HepG2 (cell line): ENCODE results near the gene EEIG1. TPM values are rescaled to one million over a fixed set of nuclear protein-coding genes. Genes with fewer than 3 reads are reported as not detected.

Source experiments
- ATAC-seq: fragments of 200-7000 bp; cut with Tn5 transposase; 3 replicates; pipeline ENCODE4 v1.9.1; 2020; ENCODE audit warnings: mild to moderate bottlenecking, moderate library complexity
- BruUV-seq: library from RNA; stranded (reverse); fragments of 400-500 nt; replicated peaks from 2 replicates; lab custom pipeline; 2021; lab: Mats Ljungman, UMichigan
- CTCF ChIA-PET: fragments of 300-600 bp; formaldehyde crosslinking; extraction: SDS; loops from one replicate; lab custom pipeline; 2021; ENCODE audit warnings: low total read pairs, inconsistent platforms, low intra/inter-chr PET ratio; lab: Yijun Ruan, JAX
- POLR2A ChIA-PET: fragments of 350-600 bp; sonication (Branson Sonifier 250); formaldehyde crosslinking; loops from one replicate; lab custom pipeline; 2020; ENCODE audit warnings: antibody characterized with exemption, inconsistent platforms; lab: Yijun Ruan, JAX
- DNase-seq: peaks from one replicate; pipeline ENCODE4 v3.0.0-alpha.2; 2015; ENCODE audit warnings: low spot score
- FAIRE-seq: peaks from 3 replicates; lab custom pipeline; 2011; peaks lifted over from hg19 to GRCh38; lab: Jason Lieb, UNC
- H2AFZ ChIP-seq: one replicate; pipeline ENCODE4 v1.6.1; 2011; ENCODE audit warnings: low read length, inconsistent platforms
- H3K27ac ChIP-seq: fragments of 300-600 bp; 3 replicates; pipeline ENCODE4 v1.8.0; 2011; ENCODE audit warnings: mixed run types, mild to moderate bottlenecking, mixed read lengths, low read length, inconsistent platforms; ENCODE audit not compliant: insufficient read depth; ENCODE audit errors: extremely low read length
- H3K27me3 ChIP-seq, 2 experiments: fragments of 200-600 bp in 1 of 2; 2 replicates in 1 of 2; 3 replicates in 1 of 2; pipeline versions ENCODE4 v1.6.0 to v1.8.0; 2011; ENCODE audit warnings: low read length in 2 of 2, mild to moderate bottlenecking in 2 of 2, moderate library complexity in 2 of 2, inconsistent platforms in 1 of 2; ENCODE audit not compliant: insufficient read depth in 2 of 2, control insufficient read depth in 1 of 2
- H3K36me3 ChIP-seq, 2 experiments: fragments of 200-600 bp in 1 of 2; replicated peaks in 1 of 2; 2 replicates in 1 of 2; 3 replicates in 1 of 2; pipeline versions ENCODE4 v1.5.1 to v1.8.0; 2011; ENCODE audit warnings: low read length in 2 of 2, inconsistent platforms in 1 of 2; ENCODE audit not compliant: insufficient read depth in 2 of 2, control insufficient read depth in 1 of 2
- H3K4me1 ChIP-seq: 2 replicates; pipeline ENCODE4 v1.5.1; 2012; ENCODE audit warnings: low read length, inconsistent platforms; ENCODE audit not compliant: insufficient read depth
- H3K4me2 ChIP-seq: 2 replicates; pipeline ENCODE4 v1.6.0; 2011; ENCODE audit warnings: low read depth, low read length, inconsistent platforms
- H3K4me3 ChIP-seq, 3 experiments: fragments of 200-600 bp in 1 of 3; sonication (generic), shearing (Covaris generic) in 1 of 3; replicated peaks in 1 of 3; 2 replicates each; pipeline ENCODE4 v1.5.1; 2011 to 2016; ENCODE audit warnings: low read length in 3 of 3, inconsistent platforms in 2 of 3, low read depth in 2 of 3, mild to moderate bottlenecking in 2 of 3, control low read depth in 1 of 3, mixed read lengths in 1 of 3; ENCODE audit not compliant: insufficient read depth in 1 of 3
- H3K79me2 ChIP-seq: one replicate; pipeline ENCODE4 v1.6.1; 2011; ENCODE audit warnings: low read length, inconsistent platforms; ENCODE audit not compliant: insufficient read depth
- H3K9ac ChIP-seq: 2 replicates; pipeline ENCODE4 v1.6.0; 2011; ENCODE audit warnings: mild to moderate bottlenecking, low read depth, low read length, inconsistent platforms; ENCODE audit not compliant: insufficient read depth
- H3K9me3 ChIP-seq: 2 replicates; pipeline ENCODE4 v1.5.1; 2012; ENCODE audit warnings: mild to moderate bottlenecking, low read length
- H4K20me1 ChIP-seq: 2 replicates; pipeline ENCODE4 v1.6.0; 2011; ENCODE audit warnings: inconsistent platforms, mild to moderate bottlenecking, low read length, moderate library complexity; ENCODE audit not compliant: insufficient read depth
- POLR2A ChIP-seq, 2 experiments: IDR thresholded peaks; 2 replicates each; pipeline ENCODE4 v1.6.1; 2011; ENCODE audit warnings: low read depth in 2 of 2, low read length in 2 of 2, mild to moderate bottlenecking in 1 of 2, moderate library complexity in 1 of 2; ENCODE audit not compliant: insufficient read depth in 1 of 2
- ZNF101 ChIP-seq: sonication (generic); formaldehyde crosslinking; IDR thresholded peaks from 2 replicates; pipeline ENCODE4 v1.4.0; 2020; ENCODE audit warnings: mild to moderate bottlenecking, low read depth, missing genetic modification reagents, borderline replicate concordance
- ZNF205 ChIP-seq: IDR thresholded peaks from 2 replicates; pipeline ENCODE4 v1.6.1; 2018; ENCODE audit warnings: missing biosample characterization, missing genetic modification reagents
- ZNF253 ChIP-seq: sonication (generic); formaldehyde crosslinking; IDR thresholded peaks from 2 replicates; pipeline ENCODE4 v1.8.0; 2022; ENCODE audit warnings: mild to moderate bottlenecking, missing genetic modification reagents, borderline replicate concordance
- ZNF749 ChIP-seq: sonication (generic); formaldehyde crosslinking; IDR thresholded peaks from 2 replicates; pipeline ENCODE4 v1.8.0; 2022; ENCODE audit warnings: mild to moderate bottlenecking, missing genetic modification reagents, moderate library complexity, borderline replicate concordance
- WGBS: methylation state at CpG from one replicate; pipeline ENCODE4 v1.1.6; 2017; ENCODE audit warnings: low lambda C conversion rate; 5-methylcytosine and 5-hydroxymethylcytosine counted together
- in situ Hi-C: cut with HindIII; loops from 2 replicates; pipeline ENCODE4 v1.10.0; 2017; ENCODE audit warnings: low pct_unique_long_range_greater_than_20kb; ENCODE audit not compliant: extremely low pct_ligation_motif_present
- intact Hi-C: fragments of 100-400 bp; cut with micrococcal nuclease; formaldehyde crosslinking; loops from one replicate; pipeline ENCODE4 v1.10.0; 2022; ENCODE audit not compliant: unreplicated experiment
- polyA plus RNA-seq, 8 experiments: library from polyadenylated mRNA; depleted of rRNA in 3 of 8; stranded (reverse) in 7 of 8; unstranded in 1 of 8; fragments of >200 nt; fragmentation: Illumina TruSeq in 4 of 8; extraction: Trizol in 4 of 8; gene quantifications; 2 replicates each; pipeline versions ENCODE4 v1.2.1 to v1.2.3, GENCODE V29; 2011 to 2016; ENCODE audit warnings: low read depth in 4 of 8, missing spikeins in 1 of 8, mixed read lengths in 1 of 8; ENCODE audit not compliant: insufficient read depth in 1 of 8
- total RNA-seq, 5 experiments: library from RNA; depleted of rRNA; stranded (reverse); fragments of >200 nt; fragmentation: Illumina TruSeq; extraction: Trizol; gene quantifications; 2 replicates each; pipeline ENCODE4 v1.2.3, GENCODE V29; 2016; ENCODE audit warnings: low read depth in 1 of 5
- TF ChIP-seq, protein P1 (sequence below): IDR thresholded peaks from 2 replicates; pipeline ENCODE4 v1.6.1; 2016; ENCODE audit warnings: missing compliant biosample characterization, missing genetic modification reagents, borderline replicate concordance

Gene EEIG1
- total and polyA plus RNA-seq, 2 of the 13 experiments (the other 11 are each of a cell fraction or from before 2014, with no cell fraction given), result 16.6 to 25.2 TPM

DNA sequence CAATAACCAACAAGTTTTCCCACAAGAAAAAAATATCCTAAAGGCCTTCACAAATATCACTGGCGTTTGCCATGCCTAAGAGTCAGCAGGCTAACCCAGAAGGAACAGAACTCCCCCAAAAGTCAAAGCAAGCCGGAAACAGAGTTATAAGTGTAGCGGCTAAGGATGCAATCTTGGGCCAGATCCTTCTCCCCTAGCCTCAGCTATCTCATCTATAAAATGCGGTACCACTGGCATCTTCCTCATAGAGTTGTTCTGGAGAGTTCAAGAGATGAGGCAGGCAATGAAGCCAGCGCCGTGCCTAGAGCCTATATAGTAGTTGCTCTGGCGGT lies 43.8 kb downstream of the EEIG1 start:
- in situ Hi-C loops, result loop anchor here (5.0 kb wide), 1 partner anchor 100 kb away; no protein-coding TSS in a partner anchor
- FAIRE-seq, result no peak
- H3K9me3 ChIP-seq, result no peaks in the 10 kb centered on the region
- H4K20me1 ChIP-seq, result 0 out of 2 replicates have a peak, but pooled peaks cover 1% of the 10 kb centered on the region
- ChIA-PET CTCF (no interaction called here), POLR2A (interaction anchor here (0.5 to 1.4 kb wide), 2 partner anchors 13 to 98 kb away, joined by 3 read pairs; no protein-coding TSS in a partner anchor)
- peak overlapping the region; percentile 50 for H3K27ac ChIP-seq
- no peaks in the 10 kb centered on the region; a peak in 1 of 5 replicates for H3K27me3 ChIP-seq
- peak overlapping the region; percentile 84 for H3K9ac ChIP-seq
- intact Hi-C loops, result no loop called here
- no TSS peak for BruUV-seq
- no peak for TF ChIP-seq ZNF205
- TF ChIP-seq, protein P1, sequence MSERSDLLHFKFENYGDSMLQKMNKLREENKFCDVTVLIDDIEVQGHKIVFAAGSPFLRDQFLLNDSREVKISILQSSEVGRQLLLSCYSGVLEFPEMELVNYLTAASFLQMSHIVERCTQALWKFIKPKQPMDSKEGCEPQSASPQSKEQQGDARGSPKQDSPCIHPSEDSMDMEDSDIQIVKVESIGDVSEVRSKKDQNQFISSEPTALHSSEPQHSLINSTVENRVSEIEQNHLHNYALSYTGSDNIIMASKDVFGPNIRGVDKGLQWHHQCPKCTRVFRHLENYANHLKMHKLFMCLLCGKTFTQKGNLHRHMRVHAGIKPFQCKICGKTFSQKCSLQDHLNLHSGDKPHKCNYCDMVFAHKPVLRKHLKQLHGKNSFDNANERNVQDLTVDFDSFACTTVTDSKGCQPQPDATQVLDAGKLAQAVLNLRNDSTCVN (CRISPR knock-in tag), result no peak
- TF ChIP-seq ZNF253 (CRISPR knock-in tag), result 0 out of 2 replicates have a peak, but pooled peaks have one; percentile 3
- no peak for TF ChIP-seq ZNF749 (CRISPR knock-in tag)
- no peak overlapping the region for H2AFZ ChIP-seq
- DNase-seq, result no peak
- H3K4me3 ChIP-seq, result peak overlapping the region; percentile 86 to 96 (median 89)
- peaks cover 0 to 6% of the 10 kb centered on the region in 2 experiments; a peak in 3 of 5 replicates for H3K36me3 ChIP-seq
- peaks cover 32% of the 10 kb centered on the region for H3K4me1 ChIP-seq
- H3K4me2 ChIP-seq, result peak overlapping the region; percentile 99
- H3K79me2 ChIP-seq, result peaks cover 22% of the 10 kb centered on the region
- WGBS, result 0% methylated on average over 7 of the region's 7 CpGs
- no peak for ATAC-seq

- CTCF ChIA-PET, result no interaction called here
- Histone ChIP-seq H3K9me3 (no peaks in the 10 kb centered on the region), H3K79me2 (peaks cover 22% of the 10 kb centered on the region), H3K4me2 (peak overlapping the region; percentile 99), H3K27ac (no peak overlapping the region), H2AFZ (no peak overlapping the region), H3K36me3 (peaks cover 0 to 2% of the 10 kb centered on the region in 2 experiments; a peak in 2 of 5 replicates), H3K4me1 (peaks cover 35% of the 10 kb centered on the region), H3K27me3 (no peaks in the 10 kb centered on the region; a peak in 1 of 5 replicates), H4K20me1 (no peaks in the 10 kb centered on the region), H3K4me3 (peak overlapping the region; percentile 86 to 96 (median 89)), H3K9ac (peak overlapping the region; percentile 84; the same call in 1 of the 2 replicates)
- ATAC-seq (no peak), DNase-seq (no peak), FAIRE-seq (no peak)
- 77% methylated on average over 12 of the region's 14 CpGs for WGBS
- in situ Hi-C loops, result loop anchor here (5.0 kb wide), 1 partner anchor 101 kb away; no protein-coding TSS in a partner anchor
- intact Hi-C loops, result no loop called here
- TF ChIP-seq ZNF101 (CRISPR knock-in tag) (no peak), POLR2A (IDR thresholded peaks at IDR 0.05; ENCODE audit: insufficient read depth in 1 of 2, low read depth in 2 of 2, low read length in 2 of 2) (peak in 1 of 2 experiments; percentile 36; a peak in 1 of 4 replicates)
- BruUV-seq, result no TSS peak
- POLR2A ChIA-PET, result interaction anchor here (1.4 kb wide), 1 partner anchor 99 kb away, joined by 3 read pairs; no protein-coding TSS in a partner anchor
Observed at GRCh38 chr9:127936347-127936852, 44.4 kb downstream of the EEIG1 start.
